ACC112 (cell line): ENCODE measurements around the gene TSN.

Source experiments
- H2AFZ ChIP-seq: fragments of 200-600 bp; sonication (generic); one replicate; pipeline ENCODE4 v1.6.0; 2017; ENCODE audit warnings: antibody characterized with exemption, low read length; ENCODE audit not compliant: unreplicated experiment
- H3K27ac ChIP-seq: fragments of 200-600 bp; sonication (generic); 2 replicates; pipeline ENCODE4 v1.5.1; 2014; ENCODE audit warnings: low read depth, mild to moderate bottlenecking, antibody characterized with exemption, low read length, moderate library complexity
- H3K27me3 ChIP-seq: fragments of 200-600 bp; sonication (generic); 2 replicates; pipeline ENCODE4 v1.6.1; 2014; ENCODE audit warnings: mild to moderate bottlenecking, antibody characterized with exemption, low read length, moderate library complexity, mixed read lengths; ENCODE audit not compliant: insufficient read depth
- H3K36me3 ChIP-seq: fragments of 200-600 bp; sonication (generic); 2 replicates; pipeline ENCODE4 v1.6.1; 2016; ENCODE audit warnings: mild to moderate bottlenecking, antibody characterized with exemption, low read length, moderate library complexity, mixed read lengths; ENCODE audit not compliant: insufficient read depth
- H3K4me1 ChIP-seq: fragments of 200-600 bp; sonication (generic); one replicate; pipeline ENCODE4 v1.6.1; 2016; ENCODE audit warnings: low read length, mixed read lengths; ENCODE audit not compliant: insufficient read depth, unreplicated experiment, control insufficient read depth
- H3K4me3 ChIP-seq: fragments of 200-600 bp; sonication (generic); 2 replicates; pipeline ENCODE4 v1.5.1; 2014; ENCODE audit warnings: mild to moderate bottlenecking, low read depth, low read length
- H3K79me2 ChIP-seq: fragments of 200-600 bp; sonication (generic); one replicate; pipeline ENCODE4 v1.6.0; 2016; ENCODE audit warnings: low read length; ENCODE audit not compliant: control insufficient read depth, unreplicated experiment, insufficient read depth

The TSN gene

GRCh38 chr2:121746071-121746578, 9.3 kb upstream of the TSN start:
- Histone ChIP-seq H3K27ac (no peak overlapping the region), H2AFZ (no peak overlapping the region)

GRCh38 chr2:121748202-121748601, 7.2 kb upstream of the TSN start:
- Histone ChIP-seq H3K27me3 (no peaks in the 10 kb centered on the region), H3K4me3 (no peak overlapping the region), H3K27ac (no peak overlapping the region), H3K36me3 (no peaks in the 10 kb centered on the region), H2AFZ (peak overlapping the region; percentile 58), H3K79me2 (no peaks in the 10 kb centered on the region), H3K4me1 (no peaks in the 10 kb centered on the region)

More at GRCh38 chr2:121746071-121746578, 9.3 kb upstream of the TSN start:
- no peak overlapping the region for H3K4me3 ChIP-seq
- H3K36me3 ChIP-seq, result no peaks in the 10 kb centered on the region
- H3K79me2 ChIP-seq, result no peaks in the 10 kb centered on the region
- no peaks in the 10 kb centered on the region for H3K4me1 ChIP-seq
- no peaks in the 10 kb centered on the region for H3K27me3 ChIP-seq

- peak overlapping the region; percentile 97 for H2AFZ ChIP-seq
- peaks cover 7% of the 10 kb centered on the region for H3K4me1 ChIP-seq
Measured at GRCh38 chr2:121754851-121755236, 607 bp upstream of the TSN start.

GRCh38 chr2:121764681-121765228, 9.3 kb downstream of the TSN start:
- H2AFZ ChIP-seq, result no peak overlapping the region
- H3K4me1 ChIP-seq, result no peaks in the 10 kb centered on the region
- no peak overlapping the region for H3K27ac ChIP-seq
- H3K4me3 ChIP-seq, result no peak overlapping the region
- H3K27me3 ChIP-seq, result no peaks in the 10 kb centered on the region
- peaks cover 26% of the 10 kb centered on the region for H3K36me3 ChIP-seq
- H3K79me2 ChIP-seq, result peaks cover 2% of the 10 kb centered on the region

More at GRCh38 chr2:121754851-121755236, 607 bp upstream of the TSN start:
- Histone ChIP-seq H3K36me3 (peaks cover 10% of the 10 kb centered on the region; the same call in 1 of the 2 replicates), H3K27ac (no peak overlapping the region), H3K79me2 (peaks cover 35% of the 10 kb centered on the region), H3K4me3 (peak overlapping the region; percentile 92), H3K27me3 (no peaks in the 10 kb centered on the region)

- H3K4me1 ChIP-seq, result no peaks in the 10 kb centered on the region
- H2AFZ ChIP-seq, result no peak overlapping the region
- no peak overlapping the region for H3K4me3 ChIP-seq
- no peaks in the 10 kb centered on the region for H3K79me2 ChIP-seq
- no peak overlapping the region for H3K27ac ChIP-seq
- peaks cover 21% of the 10 kb centered on the region for H3K36me3 ChIP-seq
- H3K27me3 ChIP-seq, result no peaks in the 10 kb centered on the region
Measured at GRCh38 chr2:121766624-121767023, 11.2 kb downstream of the TSN start.

- Histone ChIP-seq H3K27ac (no peak overlapping the region), H3K4me3 (no peak overlapping the region), H3K27me3 (no peaks in the 10 kb centered on the region), H3K4me1 (no peaks in the 10 kb centered on the region), H3K36me3 (peaks cover 13% of the 10 kb centered on the region), H2AFZ (no peak overlapping the region), H3K79me2 (no peaks in the 10 kb centered on the region)
Measured at GRCh38 chr2:121768143-121768755, 12.8 kb downstream of the TSN start.

- H3K36me3 ChIP-seq, result no peaks in the 10 kb centered on the region
- no peaks in the 10 kb centered on the region for H3K27me3 ChIP-seq
- H2AFZ ChIP-seq, result no peak overlapping the region
- H3K4me3 ChIP-seq, result no peak overlapping the region
- H3K27ac ChIP-seq, result no peak overlapping the region
- H3K4me1 ChIP-seq, result peaks cover 11% of the 10 kb centered on the region
- no peaks in the 10 kb centered on the region for H3K79me2 ChIP-seq
Measured at GRCh38 chr2:121771976-121772742, 16.7 kb downstream of the TSN start.

GRCh38 chr2:121774235-121774634, 18.8 kb downstream of the TSN start:
- Histone ChIP-seq H3K79me2 (no peaks in the 10 kb centered on the region), H3K36me3 (no peaks in the 10 kb centered on the region), H3K4me3 (no peak overlapping the region), H3K27me3 (no peaks in the 10 kb centered on the region), H3K27ac (no peak overlapping the region), H2AFZ (no peak overlapping the region), H3K4me1 (peaks cover 23% of the 10 kb centered on the region)

- no peak overlapping the region for H3K4me3 ChIP-seq
- H3K79me2 ChIP-seq, result no peaks in the 10 kb centered on the region
- H3K27ac ChIP-seq, result no peak overlapping the region
- no peak overlapping the region for H2AFZ ChIP-seq
- peaks cover under 1% of the 10 kb centered on the region; the same call in 1 of the 2 replicates for H3K27me3 ChIP-seq
- H3K36me3 ChIP-seq, result no peaks in the 10 kb centered on the region
- peaks cover 23% of the 10 kb centered on the region for H3K4me1 ChIP-seq
Measured at GRCh38 chr2:121776361-121776760, 20.9 kb downstream of the TSN start.

GRCh38 chr2:121776885-121777698, 21.6 kb downstream of the TSN start:
- Histone ChIP-seq H3K36me3 (no peaks in the 10 kb centered on the region), H3K27ac (no peak overlapping the region), H3K4me1 (peaks cover 23% of the 10 kb centered on the region), H2AFZ (no peak overlapping the region), H3K79me2 (no peaks in the 10 kb centered on the region), H3K4me3 (no peak overlapping the region), H3K27me3 (peaks cover 5% of the 10 kb centered on the region)
